GM18951 (cell line): Measurements from ENCODE around the gene EML1.
"Not testable (repeated sequence)": the region's sequence is repeated elsewhere in the genome, so short reads cannot be mapped to it uniquely, and the experiment has no call there.

ENCODE experiments used
- POLR2A ChIP-seq: IDR thresholded peaks from 4 replicates; pipeline ENCODE4 v1.6.1; 2011; ENCODE audit warnings: mild to moderate bottlenecking; ENCODE audit not compliant: insufficient read length, insufficient read depth; ENCODE audit errors: extremely low read depth
- in situ Hi-C: fragments of 300-500 bp; cut with MboI; formaldehyde crosslinking; loops from one replicate; pipeline ENCODE4 v1.12.0; 2022; ENCODE audit warnings: low sequenced_read_pairs, mixed read lengths, inconsistent platforms; ENCODE audit not compliant: unreplicated experiment

Gene EML1

GRCh38 chr14:99936738-99937474, 143.7 kb downstream of the EML1 start:
- in situ Hi-C loops: no loop called here
- no peak for TF ChIP-seq POLR2A

- in situ Hi-C loops: no loop called here
- TF ChIP-seq POLR2A: no peak
Measured at GRCh38 chr14:99937475-99938244, 144.4 kb downstream of the EML1 start.

- TF ChIP-seq POLR2A: no peak
- in situ Hi-C loops: no loop called here
Measured at GRCh38 chr14:99938376-99938775, 145.2 kb downstream of the EML1 start.

- in situ Hi-C loops: no loop called here
- no peak for TF ChIP-seq POLR2A
Measured at GRCh38 chr14:99938896-99939295, 145.7 kb downstream of the EML1 start.

- in situ Hi-C loops: no loop called here
Measured at GRCh38 chr14:99939421-99939820, 146.2 kb downstream of the EML1 start.

GRCh38 chr14:99940064-99940463, 146.9 kb downstream of the EML1 start:
- in situ Hi-C loops: no loop called here
- no peak for TF ChIP-seq POLR2A

More at GRCh38 chr14:99939421-99939820, 146.2 kb downstream of the EML1 start:
- TF ChIP-seq POLR2A: no peak

GRCh38 chr14:99941211-99941610, 148.0 kb downstream of the EML1 start:
- no peak for TF ChIP-seq POLR2A
- in situ Hi-C loops: no loop called here

- in situ Hi-C loops: no loop called here
- TF ChIP-seq POLR2A: no peak
Measured at GRCh38 chr14:99943620-99944019, 150.4 kb downstream of the EML1 start.

GRCh38 chr14:99944241-99944651, 151.0 kb downstream of the EML1 start:
- in situ Hi-C loops: no loop called here
- TF ChIP-seq POLR2A: no peak

- in situ Hi-C loops: no loop called here
- no peak for TF ChIP-seq POLR2A
Measured at GRCh38 chr14:99945732-99946651, 152.8 kb downstream of the EML1 start.

GRCh38 chr14:99946652-99947489, 153.7 kb downstream of the EML1 start:
- in situ Hi-C loops: no loop called here
- no peak for TF ChIP-seq POLR2A

- no peak for TF ChIP-seq POLR2A
- in situ Hi-C loops: no loop called here
Measured at GRCh38 chr14:99947695-99948094, 154.5 kb downstream of the EML1 start.

GRCh38 chr14:99949011-99949732, 156.0 kb downstream of the EML1 start:
- in situ Hi-C loops: not testable (repeated sequence)
